VCaP (cell line): ENCODE data around the gene SPECC1L.

ENCODE experiments used
- H3K27ac ChIP-seq: fragments of 450-650 bp; 2 replicates; pipeline ENCODE4 v1.5.1; 2017
- TF ChIP-seq, protein P1 (sequence below): fragments of 450-650 bp; conservative IDR thresholded peaks from 2 replicates; pipeline ENCODE4 v1.5.1; 2017; ENCODE audit warnings: mild to moderate bottlenecking, moderate library complexity

SPECC1L gene

DNA sequence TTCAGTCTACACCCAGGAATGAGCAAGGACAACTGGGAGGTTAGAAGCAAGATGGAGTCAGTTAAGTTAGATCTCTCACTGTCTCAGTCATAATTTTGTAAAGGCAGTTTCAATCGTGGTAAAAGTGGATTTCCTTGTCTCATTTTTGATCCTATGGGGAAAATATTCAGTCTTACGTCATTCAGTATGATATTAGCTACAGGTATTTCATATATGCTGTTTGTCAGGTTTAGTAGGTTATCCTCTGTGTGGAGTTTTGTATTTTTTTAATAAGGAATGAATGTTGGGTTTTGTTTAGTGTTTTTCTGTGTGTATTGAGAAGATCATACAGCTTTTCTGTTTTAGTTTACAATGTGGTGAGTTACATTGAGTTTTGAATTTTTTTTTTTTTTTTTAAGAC lies 11.8 kb downstream of the SPECC1L start:
- no peak overlapping the region for H3K27ac ChIP-seq
- TF ChIP-seq, protein P1, sequence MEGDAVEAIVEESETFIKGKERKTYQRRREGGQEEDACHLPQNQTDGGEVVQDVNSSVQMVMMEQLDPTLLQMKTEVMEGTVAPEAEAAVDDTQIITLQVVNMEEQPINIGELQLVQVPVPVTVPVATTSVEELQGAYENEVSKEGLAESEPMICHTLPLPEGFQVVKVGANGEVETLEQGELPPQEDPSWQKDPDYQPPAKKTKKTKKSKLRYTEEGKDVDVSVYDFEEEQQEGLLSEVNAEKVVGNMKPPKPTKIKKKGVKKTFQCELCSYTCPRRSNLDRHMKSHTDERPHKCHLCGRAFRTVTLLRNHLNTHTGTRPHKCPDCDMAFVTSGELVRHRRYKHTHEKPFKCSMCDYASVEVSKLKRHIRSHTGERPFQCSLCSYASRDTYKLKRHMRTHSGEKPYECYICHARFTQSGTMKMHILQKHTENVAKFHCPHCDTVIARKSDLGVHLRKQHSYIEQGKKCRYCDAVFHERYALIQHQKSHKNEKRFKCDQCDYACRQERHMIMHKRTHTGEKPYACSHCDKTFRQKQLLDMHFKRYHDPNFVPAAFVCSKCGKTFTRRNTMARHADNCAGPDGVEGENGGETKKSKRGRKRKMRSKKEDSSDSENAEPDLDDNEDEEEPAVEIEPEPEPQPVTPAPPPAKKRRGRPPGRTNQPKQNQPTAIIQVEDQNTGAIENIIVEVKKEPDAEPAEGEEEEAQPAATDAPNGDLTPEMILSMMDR: no peak

DNA sequence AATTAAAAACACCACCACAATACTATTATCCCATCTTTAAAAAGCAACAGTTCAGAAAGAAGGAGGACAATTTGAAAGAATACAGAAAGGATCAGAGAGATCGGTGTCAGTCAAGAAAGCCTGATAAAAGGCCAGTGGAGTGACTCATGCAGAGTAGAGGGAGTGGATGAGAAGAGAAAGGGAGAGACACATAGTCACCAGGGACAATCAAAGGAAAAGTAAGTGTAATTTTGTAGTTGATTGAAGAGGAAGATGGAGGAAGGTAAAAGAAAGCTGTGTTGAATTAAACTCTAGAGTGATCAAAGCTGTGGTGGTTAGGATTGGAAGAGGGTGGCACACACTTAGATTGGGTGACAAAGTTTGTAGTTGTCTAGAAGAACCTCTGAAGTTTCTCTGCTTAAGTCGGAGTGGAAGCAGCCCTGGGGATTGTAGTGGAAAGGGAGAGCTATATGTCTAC lies 14.1 kb downstream of the SPECC1L start:
- TF ChIP-seq, protein P1: no peak
- H3K27ac ChIP-seq: no peak overlapping the region; the same call in 1 of the 2 replicates

DNA sequence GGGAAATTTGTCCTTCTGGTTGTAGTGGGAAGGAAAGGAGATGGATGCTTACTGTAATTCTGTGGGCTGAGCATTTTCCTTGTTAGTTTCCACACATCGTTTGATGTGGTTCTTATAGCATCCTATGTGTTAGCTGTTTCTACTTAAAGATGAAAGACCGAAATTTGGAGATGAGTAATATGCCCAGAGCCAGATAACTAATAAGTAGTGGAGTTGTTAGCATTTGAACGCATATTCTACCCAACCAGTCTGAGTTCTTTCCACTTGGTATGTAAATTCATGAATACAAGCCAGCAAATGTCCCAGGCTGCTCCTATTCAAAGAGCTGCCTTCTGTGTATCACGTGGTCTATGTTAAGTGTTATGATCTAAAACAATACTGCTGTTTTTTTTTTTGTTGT lies 14.6 kb downstream of the SPECC1L start:
- H3K27ac ChIP-seq: no peak overlapping the region; the same call in 1 of the 2 replicates
- TF ChIP-seq, protein P1: no peak

DNA sequence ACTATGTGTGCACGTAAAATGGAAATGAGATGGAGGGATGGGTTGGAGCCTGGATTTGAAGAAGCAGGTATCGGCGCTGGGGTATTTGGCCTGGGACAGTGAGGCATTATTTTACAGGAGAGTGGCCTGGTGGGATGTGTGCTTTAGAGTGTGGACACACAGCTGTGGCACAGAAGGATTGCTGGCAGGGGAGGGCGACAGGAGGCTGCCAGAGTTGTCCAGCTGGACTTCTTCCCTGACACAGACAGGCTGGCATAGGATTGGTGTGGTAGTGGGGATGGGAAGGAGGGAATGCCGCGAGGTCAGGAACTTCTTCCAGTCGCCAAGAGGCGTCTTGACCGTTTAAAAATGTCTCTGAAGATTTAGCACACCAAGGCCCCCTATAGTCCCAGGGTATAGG lies 16.6 kb downstream of the SPECC1L start:
- H3K27ac ChIP-seq: peak overlapping the region; percentile 26; the same call in 1 of the 2 replicates

DNA sequence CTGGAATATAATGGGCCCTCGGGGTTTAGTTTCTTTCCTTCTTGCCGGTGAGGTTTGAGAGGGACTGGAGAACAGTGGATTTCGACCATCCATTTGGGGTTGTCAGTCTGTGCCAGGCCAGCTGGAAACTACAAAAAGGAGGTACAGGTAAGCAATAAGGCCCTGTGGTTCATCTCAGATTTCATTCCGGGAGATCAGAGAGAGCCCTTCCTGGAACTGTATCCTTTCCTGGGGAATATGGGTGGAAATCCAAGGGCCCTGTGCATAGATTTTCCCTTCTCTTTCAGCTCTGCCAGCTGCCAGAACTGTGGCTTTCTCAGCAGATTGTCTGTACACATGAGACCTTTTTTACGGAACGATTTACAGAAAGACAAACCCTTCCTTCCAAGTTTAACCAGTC lies 17.2 kb downstream of the SPECC1L start:
- peak overlapping the region; percentile 90 for H3K27ac ChIP-seq

DNA sequence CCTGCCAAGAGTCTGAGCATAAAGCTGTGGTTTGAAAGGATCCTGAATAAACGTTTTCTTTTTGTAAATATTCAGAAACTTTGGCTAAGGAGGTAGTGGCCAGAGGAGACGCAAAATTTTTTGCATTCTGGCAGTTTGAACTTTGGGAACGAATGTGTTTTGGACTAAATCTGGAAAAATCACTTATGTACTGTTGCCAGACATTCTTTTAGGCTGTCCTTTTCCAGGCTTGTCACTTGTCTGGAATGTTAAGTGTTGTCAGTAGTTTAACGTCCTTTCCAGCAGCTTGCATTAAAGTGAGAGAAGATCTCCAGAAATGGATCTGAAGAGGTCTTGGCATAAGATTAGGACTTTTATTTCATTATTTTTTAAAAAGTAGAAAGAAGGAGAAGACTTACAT lies 18.5 kb downstream of the SPECC1L start:
- TF ChIP-seq, protein P1: no peak
- H3K27ac ChIP-seq: peak overlapping the region; percentile 90

DNA sequence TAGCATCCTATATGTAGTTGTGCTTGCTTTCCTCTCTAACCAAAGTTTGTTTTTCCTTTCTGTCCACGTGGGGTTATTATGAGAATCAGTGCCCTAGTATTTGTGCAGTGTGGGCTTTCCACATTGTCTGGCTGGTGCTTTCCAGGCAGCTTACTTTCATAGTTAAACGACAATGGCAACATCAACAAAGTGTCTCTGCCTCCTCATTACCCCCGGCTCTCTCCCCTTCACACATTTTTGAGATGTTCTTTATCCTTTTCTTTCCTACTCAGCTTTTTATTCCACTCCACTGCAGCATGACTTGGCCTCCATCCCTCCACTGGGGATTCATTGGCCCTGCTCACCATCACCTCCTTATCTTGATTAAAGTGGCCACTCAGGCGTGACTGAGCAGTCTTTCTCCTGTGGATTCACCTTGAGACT lies 19.1 kb downstream of the SPECC1L start:
- H3K27ac ChIP-seq: peak overlapping the region; percentile 90
- TF ChIP-seq, protein P1: no peak

DNA sequence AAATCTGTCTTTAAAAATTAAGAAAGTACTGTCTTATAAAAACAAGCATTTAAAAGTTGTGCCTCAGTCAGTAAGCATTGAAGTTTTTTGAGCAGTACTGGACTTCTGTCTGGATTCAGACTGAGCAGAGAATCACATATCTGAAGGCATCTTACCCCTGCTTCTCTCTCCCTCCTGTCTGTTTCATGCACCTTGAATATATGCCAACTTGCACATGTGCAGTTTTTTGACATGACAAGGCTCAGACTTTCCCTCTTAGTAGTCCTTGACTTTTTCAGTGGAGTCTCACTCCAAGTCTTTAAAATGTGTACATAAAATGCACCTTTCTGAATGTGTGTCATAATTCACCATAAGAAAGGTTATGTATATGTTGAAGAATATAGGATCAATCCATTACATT lies 19.8 kb downstream of the SPECC1L start:
- TF ChIP-seq, protein P1: no peak
- H3K27ac ChIP-seq: peak overlapping the region; percentile 90
